K562 (cell line): ENCODE data around the gene PYCR2. TPM values are rescaled to one million over a fixed set of nuclear protein-coding genes. Genes with fewer than 3 reads are reported as not detected.

Experiments
- ATAC-seq: fragments of 200-7000 bp; cut with Tn5 transposase; 3 replicates; pipeline ENCODE4 v1.9.1; 2020; ENCODE audit warnings: moderate library complexity
- BruUV-seq: library from RNA; stranded (reverse); fragments of 400-500 nt; replicated peaks from 2 replicates; lab custom pipeline; 2021; lab: Mats Ljungman, UMichigan
- CTCF ChIA-PET: fragments of 300-600 bp; formaldehyde crosslinking; extraction: SDS; loops from one replicate; lab custom pipeline; 2021; ENCODE audit warnings: low intra/inter-chr PET ratio; lab: Yijun Ruan, JAX
- POLR2A ChIA-PET: fragments of 300-600, 350-650 bp; sonication (Branson Sonifier 250); formaldehyde crosslinking; extraction: SDS; loops from one replicate; lab custom pipeline; 2021; ENCODE audit warnings: antibody characterized with exemption, inconsistent platforms; lab: Yijun Ruan, JAX
- DNase-seq, 4 experiments: peaks; one replicate each; pipeline versions ENCODE4 v3.0.0 to v3.0.0-alpha.2; 2011 to 2018; ENCODE audit warnings: low spot score in 3 of 4, mixed read lengths in 3 of 4; ENCODE audit errors: extremely low read depth in 1 of 4
- FAIRE-seq: peaks from 2 replicates; lab custom pipeline; 2011; peaks lifted over from hg19 to GRCh38; lab: Jason Lieb, UNC
- H2AFZ ChIP-seq: 2 replicates; pipeline ENCODE4 v1.6.0; 2011; ENCODE audit warnings: low read depth, low read length, control low read depth, inconsistent platforms
- H3K27ac ChIP-seq: fragments of 200-600 bp; 3 replicates; pipeline ENCODE4 v1.8.0; 2011; ENCODE audit warnings: low read depth, mild to moderate bottlenecking, control low read depth, inconsistent platforms, low read length, moderate library complexity, mixed read lengths; ENCODE audit errors: extremely low read depth
- H3K27me3 ChIP-seq, 2 experiments: fragments of 300-600 bp in 1 of 2; 2 replicates in 1 of 2; 3 replicates in 1 of 2; pipeline versions ENCODE4 v1.6.0 to v1.8.0; 2011; ENCODE audit warnings: inconsistent platforms in 2 of 2, low read length in 2 of 2, mild to moderate bottlenecking in 1 of 2, mixed read lengths in 1 of 2, moderate library complexity in 1 of 2; ENCODE audit not compliant: control insufficient read depth in 2 of 2, insufficient read depth in 2 of 2
- H3K36me3 ChIP-seq: fragments of 300-600 bp; 3 replicates; pipeline ENCODE4 v1.8.0; 2011; ENCODE audit warnings: mild to moderate bottlenecking, low read length, inconsistent platforms; ENCODE audit not compliant: control insufficient read depth, insufficient read depth
- H3K4me1 ChIP-seq, 2 experiments: fragments of 200-600 bp in 1 of 2; replicated peaks in 1 of 2; 2 replicates in 1 of 2; 3 replicates in 1 of 2; pipeline versions ENCODE4 v1.5.1 to v1.8.0; 2011; ENCODE audit warnings: inconsistent platforms in 2 of 2, low read length in 2 of 2, mild to moderate bottlenecking in 1 of 2, mixed read lengths in 1 of 2, moderate library complexity in 1 of 2; ENCODE audit not compliant: control insufficient read depth in 2 of 2, insufficient read depth in 2 of 2
- H3K4me2 ChIP-seq: 2 replicates; pipeline ENCODE4 v1.6.1; 2011; ENCODE audit warnings: low read length, control low read depth, inconsistent platforms, mixed read lengths; ENCODE audit not compliant: insufficient read depth
- H3K4me3 ChIP-seq: fragments of 200-600 bp; sonication (generic), shearing (Covaris generic); 2 replicates; pipeline ENCODE4 v1.5.1; 2016; ENCODE audit warnings: control low read depth, inconsistent platforms
- H3K79me2 ChIP-seq: fragments of 200-600 bp; 3 replicates; pipeline ENCODE4 v1.8.0; 2011; ENCODE audit warnings: low read length, inconsistent platforms; ENCODE audit not compliant: control insufficient read depth, insufficient read depth
- H3K9ac ChIP-seq, 2 experiments: 2 replicates each; pipeline versions ENCODE4 v1.6.0 to v1.6.1; 2011; ENCODE audit warnings: low read depth in 2 of 2, low read length in 2 of 2, control low read depth in 1 of 2, inconsistent platforms in 1 of 2, mild to moderate bottlenecking in 1 of 2, mixed read lengths in 1 of 2; ENCODE audit not compliant: insufficient read depth in 1 of 2
- H3K9me1 ChIP-seq: one replicate; pipeline ENCODE4 v1.6.0; 2011; ENCODE audit warnings: inconsistent platforms, mild to moderate bottlenecking, low read length, moderate library complexity; ENCODE audit not compliant: control insufficient read depth, insufficient read depth
- H3K9me3 ChIP-seq: replicated peaks from 2 replicates; pipeline ENCODE4 v1.5.1; 2011; ENCODE audit warnings: low read depth, low read length, inconsistent platforms; ENCODE audit not compliant: control insufficient read depth, insufficient read depth
- H4K20me1 ChIP-seq: replicated peaks from 2 replicates; pipeline ENCODE4 v1.6.1; 2011; ENCODE audit warnings: low read length, inconsistent platforms, mixed read lengths; ENCODE audit not compliant: control insufficient read depth, insufficient read depth
- BRD4 ChIP-seq: fragments of 200-600 bp; sonication (generic); IDR thresholded peaks from 2 replicates; pipeline ENCODE4 v1.6.1; 2017; ENCODE audit warnings: inconsistent platforms
- CBFA2T3 ChIP-seq: fragments of 450-650 bp; IDR thresholded peaks from 2 replicates; pipeline ENCODE4 v1.6.1; 2017
- CC2D1A ChIP-seq: fragments of 450-650 bp; IDR thresholded peaks from 2 replicates; pipeline ENCODE4 v1.6.1; 2017; ENCODE audit warnings: mild to moderate bottlenecking
- EHMT2 ChIP-seq: fragments of 450-650 bp; IDR thresholded peaks from 2 replicates; pipeline ENCODE4 v1.6.1; 2018; ENCODE audit warnings: antibody characterized with exemption
- ELF1 ChIP-seq: fragments of 200-800 bp; sonication (Bioruptor generic); IDR thresholded peaks from 2 replicates; pipeline ENCODE4 v1.6.1; 2016; ENCODE audit warnings: missing genetic modification characterization, missing compliant biosample characterization
- ELF2 ChIP-seq: fragments of 250-450 bp; sonication (Bioruptor Pico); IDR thresholded peaks from 2 replicates; pipeline ENCODE4 v1.5.0; 2021; ENCODE audit warnings: mild to moderate bottlenecking
- GABPB1 ChIP-seq: sonication (generic); formaldehyde crosslinking; IDR thresholded peaks from 2 replicates; pipeline ENCODE4 v1.8.0; 2022; ENCODE audit warnings: mild to moderate bottlenecking, missing genetic modification reagents
- PML ChIP-seq: IDR thresholded peaks from 2 replicates; pipeline ENCODE4 v1.6.1; 2012; ENCODE audit warnings: low read length, inconsistent platforms
- TBL1XR1 ChIP-seq, 2 experiments: IDR thresholded peaks; 2 replicates each; pipeline ENCODE4 v1.6.1; 2012; ENCODE audit warnings: improper control_type of control experiment in 2 of 2, low read length in 2 of 2, mild to moderate bottlenecking in 1 of 2
- VEZF1 ChIP-seq: fragments of 200-800 bp; sonication (Bioruptor generic); IDR thresholded peaks from 2 replicates; pipeline ENCODE4 v1.6.1; 2017; ENCODE audit warnings: missing genetic modification characterization, missing compliant biosample characterization
- ZBTB11 ChIP-seq, 3 experiments: fragments of 200-800 bp in 1 of 3; fragments of 250-450 bp in 1 of 3; fragments of 450-650 bp in 1 of 3; sonication (Bioruptor Pico) in 1 of 3; sonication (Bioruptor generic) in 1 of 3; formaldehyde crosslinking in 1 of 3; IDR thresholded peaks; 2 replicates each; pipeline versions ENCODE4 v1.6.1 to v1.8.0; 2016 to 2022; ENCODE audit warnings: mild to moderate bottlenecking in 2 of 3, missing genetic modification characterization in 2 of 3, missing compliant biosample characterization in 1 of 3, moderate library complexity in 1 of 3
- ZNF707 ChIP-seq: fragments of 250-450 bp; sonication (Bioruptor Pico); conservative IDR thresholded peaks from 2 replicates; pipeline ENCODE4 v1.8.0; 2022; ENCODE audit warnings: inconsistent platforms, mild to moderate bottlenecking, moderate library complexity
- WGBS: fragments of 100-300 bp; shearing (Covaris generic); methylation state at CpG from one replicate; pipeline ENCODE4 v1.1.6; 2016; ENCODE audit warnings: low coverage, mixed read lengths; ENCODE audit not compliant: insufficient coverage; ENCODE audit errors: missing lambda C conversion rate; 5-methylcytosine and 5-hydroxymethylcytosine counted together
- in situ Hi-C: fragments of 300-500 bp; cut with MboI; formaldehyde crosslinking; loops from 4 replicates; pipeline ENCODE4 v1.15.0; 2018; ENCODE audit warnings: inconsistent platforms, mixed read lengths
- intact Hi-C: fragments of 100-400 bp; cut with micrococcal nuclease; formaldehyde crosslinking; loops from 2 replicates; pipeline ENCODE4 v1.14.2; 2022
- polyA plus RNA-seq, 8 experiments: library from polyadenylated mRNA; depleted of rRNA in 4 of 8; stranded (reverse) in 5 of 8; unstranded in 3 of 8; fragments of >200 nt; fragmentation: Nextera tagmentation in 2 of 8; fragmentation: Illumina TruSeq in 1 of 8; extraction: Ambion mirVana in 2 of 8; extraction: Trizol in 1 of 8; gene quantifications; 2 replicates each; pipeline versions ENCODE4 v1.2.1 to v1.2.3, GENCODE V29; 2011 to 2014; ENCODE audit warnings: inconsistent platforms in 1 of 8, missing spikeins in 1 of 8
- total RNA-seq, 7 experiments: library from RNA; depleted of rRNA in 6 of 7; stranded (reverse); fragments of >200 nt in 6 of 7; fragmentation: Illumina TruSeq in 2 of 7; extraction: Trizol in 2 of 7; gene quantifications; 2 replicates each; pipeline versions ENCODE4 v1.2.1 to v1.2.3, GENCODE V29; 2011 to 2021; ENCODE audit warnings: low replicate concordance in 1 of 7
- TF ChIP-seq, protein P1 (sequence below): fragments of 150-350 bp; conservative IDR thresholded peaks from 2 replicates; pipeline ENCODE4 v1.6.1; 2014; ENCODE audit warnings: low read length

PYCR2 gene
- total and polyA plus RNA-seq, 9 of the 15 experiments (the other 6 are each of a cell fraction or from before 2014, with no cell fraction given) = 5.5 to 219 (median 127) TPM

DNA sequence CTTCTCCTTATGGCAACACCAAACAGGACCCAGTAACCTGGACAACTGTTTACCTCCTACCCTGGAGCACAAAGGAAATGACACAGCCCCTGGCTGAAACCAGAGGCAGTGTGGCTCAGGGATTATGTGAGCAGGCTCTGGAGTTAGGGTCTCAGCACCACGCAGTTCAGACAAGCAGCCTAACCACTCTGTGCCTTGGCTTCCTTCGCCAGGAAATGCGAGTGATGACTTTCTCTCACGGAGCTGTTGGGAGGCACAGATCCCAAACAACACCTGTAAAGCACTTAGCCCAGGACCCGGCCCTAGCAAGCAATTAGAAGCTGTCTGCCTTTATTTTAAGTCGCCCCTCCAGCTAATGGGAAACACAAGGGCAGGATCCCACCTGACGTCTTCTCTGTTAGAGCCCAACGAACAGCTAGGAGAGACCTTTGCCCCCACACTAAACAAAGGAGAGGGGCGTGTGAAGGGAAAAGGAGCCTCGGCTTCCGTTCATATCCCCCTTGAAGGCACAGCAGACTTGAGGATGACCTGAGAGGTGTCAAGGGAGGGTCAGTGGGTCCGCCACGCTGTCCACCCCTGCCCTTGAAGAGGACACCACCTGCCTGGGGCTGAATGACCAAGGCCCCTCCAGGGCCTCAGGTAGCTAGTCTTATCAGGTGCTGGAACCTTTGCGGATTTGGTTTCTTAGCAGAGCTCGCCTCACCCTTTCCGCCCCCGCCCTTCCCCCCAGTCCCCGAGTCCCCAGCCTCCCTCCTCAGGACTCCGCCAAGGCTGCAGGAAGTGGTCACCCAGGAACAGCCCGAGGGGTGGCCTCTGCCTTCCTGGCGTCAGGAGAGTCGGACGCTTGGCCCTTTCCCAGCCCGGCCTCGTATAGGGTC lies 42.7 kb downstream of the PYCR2 start:
- peak; percentile 84 to 91 (median 86) for DNase-seq
- TF ChIP-seq EHMT2 = no peak
- TF ChIP-seq GABPB1 (CRISPR knock-in tag) = peak; percentile 8; the same call in 1 of the 2 replicates
- peak in 1 of 3 experiments; percentile 69; a peak in 1 of 6 replicates for TF ChIP-seq ZBTB11 (CRISPR knock-in tag; IDR thresholded peaks at IDR 0.05)
- TF ChIP-seq CBFA2T3 = peak; percentile 35
- TF ChIP-seq, protein P1, sequence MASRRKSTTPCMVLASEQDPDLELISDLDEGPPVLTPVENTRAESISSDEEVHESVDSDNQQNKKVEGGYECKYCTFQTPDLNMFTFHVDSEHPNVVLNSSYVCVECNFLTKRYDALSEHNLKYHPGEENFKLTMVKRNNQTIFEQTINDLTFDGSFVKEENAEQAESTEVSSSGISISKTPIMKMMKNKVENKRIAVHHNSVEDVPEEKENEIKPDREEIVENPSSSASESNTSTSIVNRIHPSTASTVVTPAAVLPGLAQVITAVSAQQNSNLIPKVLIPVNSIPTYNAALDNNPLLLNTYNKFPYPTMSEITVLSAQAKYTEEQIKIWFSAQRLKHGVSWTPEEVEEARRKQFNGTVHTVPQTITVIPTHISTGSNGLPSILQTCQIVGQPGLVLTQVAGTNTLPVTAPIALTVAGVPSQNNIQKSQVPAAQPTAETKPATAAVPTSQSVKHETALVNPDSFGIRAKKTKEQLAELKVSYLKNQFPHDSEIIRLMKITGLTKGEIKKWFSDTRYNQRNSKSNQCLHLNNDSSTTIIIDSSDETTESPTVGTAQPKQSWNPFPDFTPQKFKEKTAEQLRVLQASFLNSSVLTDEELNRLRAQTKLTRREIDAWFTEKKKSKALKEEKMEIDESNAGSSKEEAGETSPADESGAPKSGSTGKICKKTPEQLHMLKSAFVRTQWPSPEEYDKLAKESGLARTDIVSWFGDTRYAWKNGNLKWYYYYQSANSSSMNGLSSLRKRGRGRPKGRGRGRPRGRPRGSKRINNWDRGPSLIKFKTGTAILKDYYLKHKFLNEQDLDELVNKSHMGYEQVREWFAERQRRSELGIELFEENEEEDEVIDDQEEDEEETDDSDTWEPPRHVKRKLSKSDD = no peak
- TF ChIP-seq ZNF707 (CRISPR knock-in tag) = no peak
- 0 out of 2 replicates have a peak, but pooled peaks have one; percentile 40 for TF ChIP-seq ELF1 (tag)
- TF ChIP-seq TBL1XR1 (IDR thresholded peaks at IDR 0.05; ENCODE audit: low read length in 2 of 2) = 0 out of 4 replicates have a peak, but pooled peaks of 1 of the 2 experiments have one; percentile 17
- TF ChIP-seq ELF2 (CRISPR knock-in tag) = no peak
- TF ChIP-seq BRD4 = 0 out of 2 replicates have a peak, but pooled peaks have one; percentile 52
- 0 out of 2 replicates have a peak, but pooled peaks have one; percentile 33 for TF ChIP-seq CC2D1A
- peak; percentile 71 for TF ChIP-seq VEZF1
- peak; percentile 9; the same call in 1 of the 2 replicates for TF ChIP-seq PML

More for the DNA sequence above, 42.7 kb downstream of the PYCR2 start:
- Histone ChIP-seq H3K4me1 (peaks cover 23 to 50% of the 10 kb centered on the region in 2 experiments; a peak in 4 of 5 replicates), H4K20me1 (peaks cover 17% of the 10 kb centered on the region; the same call in 1 of the 2 replicates), H3K9me1 (peaks cover 6% of the 10 kb centered on the region), H3K4me2 (peak overlapping the region; percentile 97), H3K27me3 (no peaks in the 10 kb centered on the region), H2AFZ (peak overlapping the region; percentile 88), H3K27ac (peak overlapping the region; percentile 88), H3K9ac (peak overlapping the region; percentile 92 to 97), H3K79me2 (peaks cover 48% of the 10 kb centered on the region), H3K4me3 (peak overlapping the region; percentile 87), H3K36me3 (peaks cover 41% of the 10 kb centered on the region; the same call in 2 of the 3 replicates), H3K9me3 (no peaks in the 10 kb centered on the region)
- intact Hi-C loops = loop anchor here (5.0 kb wide), 2 partner anchors 81 to 241 kb away; no protein-coding TSS in a partner anchor
- ATAC-seq = peak; percentile 78
- ChIA-PET CTCF (no interaction called here), POLR2A (interaction anchor here (0.6 to 4.1 kb wide), 9 partner anchors 10 to 119 kb away, joined by 3 to 37 read pairs (median 4); partner anchors contain the start of gene SDE2)
- in situ Hi-C loops = no loop called here
- WGBS = 7% methylated on average over 21 of the region's 25 CpGs
- no TSS peak for BruUV-seq
- peak; percentile 69 for FAIRE-seq
